GM19023 (cell line): Measurements from ENCODE around the gene CCNY.

Experiments used
- ATAC-seq: cut with Tn5 transposase; IDR thresholded peaks from one replicate; pipeline ENCODE4 v1.9.1; 2021; ENCODE audit warnings: mild to moderate bottlenecking, moderate library complexity; ENCODE audit not compliant: unreplicated experiment

The CCNY gene

GRCh38 chr10:35607475-35608327 is 271.4 kb downstream of the CCNY start:
- ATAC-seq, result no peak

GRCh38 chr10:35608328-35608672 is 272.0 kb downstream of the CCNY start:
- no peak for ATAC-seq

- ATAC-seq, result no peak
These were observed 275.4 kb downstream of the CCNY start for GRCh38 chr10:35611750-35612149.

DNA sequence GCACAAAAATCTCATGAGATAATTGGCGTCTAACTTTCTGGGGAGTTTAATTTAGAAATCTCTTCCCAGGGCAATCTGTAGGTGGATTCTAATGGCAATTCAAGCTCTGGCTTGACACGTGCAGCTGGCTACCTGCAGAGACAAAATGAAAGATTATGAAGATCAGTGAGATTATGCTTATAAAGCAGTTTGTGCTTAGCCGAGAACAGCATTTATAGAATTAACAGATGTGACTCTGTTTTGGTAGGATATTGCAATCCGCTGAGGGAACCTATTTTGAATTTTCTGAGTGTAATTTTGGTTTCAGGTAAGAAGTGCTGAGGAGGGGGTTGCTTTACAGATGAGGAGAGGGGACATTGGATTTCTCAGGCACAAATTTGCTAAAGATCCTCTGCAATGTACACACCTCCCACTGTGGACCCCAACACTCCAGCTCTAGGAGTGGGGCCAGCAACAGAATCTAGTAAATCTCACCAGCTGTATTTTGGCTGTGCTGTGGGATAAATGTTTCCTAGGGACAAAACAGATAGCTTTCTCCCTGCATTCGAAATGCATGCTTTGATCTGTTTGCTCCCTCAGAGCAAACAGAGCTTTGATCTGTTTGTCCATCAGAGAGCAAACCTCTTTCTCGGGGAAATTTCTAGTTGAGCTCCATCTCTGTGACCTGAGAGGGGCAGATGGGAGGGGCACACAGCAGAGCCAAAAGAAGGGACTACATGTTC is 276.2 kb downstream of the CCNY start:
- ATAC-seq, result no peak

GRCh38 chr10:35613107-35613440 is 276.8 kb downstream of the CCNY start:
- ATAC-seq, result no peak

DNA sequence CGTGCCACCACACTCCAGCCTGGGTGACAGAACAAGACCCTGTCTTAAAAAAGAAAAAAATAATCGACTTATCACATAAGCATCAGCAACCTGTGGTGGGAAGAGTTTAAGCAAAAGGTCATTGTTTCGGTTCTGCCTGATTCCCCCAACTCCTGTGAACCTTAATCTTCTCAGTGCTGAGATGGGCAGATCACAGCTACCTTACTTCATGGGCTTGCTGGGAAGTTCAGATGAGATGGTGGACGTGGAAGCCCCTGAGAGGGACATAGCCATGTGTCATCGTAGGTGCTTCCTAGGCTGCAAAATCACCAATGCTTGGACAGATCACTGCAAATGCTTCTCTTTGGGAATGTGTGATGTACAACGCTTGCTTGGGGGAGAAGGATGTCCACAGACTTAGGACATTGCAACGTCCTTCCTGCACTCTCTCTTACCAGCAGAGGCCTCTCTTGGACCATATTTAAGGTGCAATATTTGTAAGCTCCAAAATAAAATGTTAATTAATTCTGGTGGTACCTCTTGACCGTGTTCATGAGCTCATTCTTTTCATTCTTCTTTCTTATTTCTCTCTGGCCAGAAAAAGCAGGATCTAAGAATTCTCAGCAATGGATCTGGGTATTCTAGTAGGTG is 277.4 kb downstream of the CCNY start:
- no peak for ATAC-seq

- no peak for ATAC-seq
These were observed 278.0 kb downstream of the CCNY start for GRCh38 chr10:35614312-35614711.
